ENCODE data around the gene COL6A1.

COL6A1 gene

DNA sequence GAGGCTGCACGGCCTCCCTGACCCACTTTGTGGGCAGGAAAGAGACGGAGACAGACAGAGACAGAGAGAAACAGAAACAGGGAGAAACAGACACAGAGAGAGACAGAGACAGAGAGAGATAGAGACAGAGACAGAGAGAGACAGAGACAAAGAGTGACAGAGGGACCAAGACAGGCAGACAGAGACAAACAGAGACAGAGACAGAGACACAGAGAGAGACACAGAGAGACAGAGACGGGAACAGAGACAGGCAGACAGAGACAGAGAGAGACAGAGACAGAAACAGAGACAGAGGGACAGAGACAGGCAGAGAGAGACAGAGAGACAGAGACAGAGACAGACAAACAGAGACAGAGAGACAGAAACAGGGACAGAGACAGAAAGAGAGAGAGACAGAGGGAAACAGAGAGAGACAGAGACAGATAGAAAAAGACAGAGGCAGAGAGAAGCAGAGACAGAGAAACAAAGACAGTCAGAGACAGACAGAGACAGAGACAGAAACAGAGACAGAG lies 3.1 kb downstream of the COL6A1 start:
- Histone ChIP-seq H2AFZ (ENCODE audit: low read depth, low read length) (no peak overlapping the region), H3K36me3 (replicated peaks; ENCODE audit: low read depth, low read length) (no peaks in the 10 kb centered on the region), H3K4me3 (ENCODE audit: low read length) (no peak overlapping the region), H3K9ac (ENCODE audit: low read length) (no peak overlapping the region), H3K9me3 (ENCODE audit: insufficient read depth, low read length) (no peaks in the 10 kb centered on the region), H3K79me2 (ENCODE audit: low read length) (no peaks in the 10 kb centered on the region), H3K4me1 (ENCODE audit: low read length) (no peaks in the 10 kb centered on the region), H4K20me1 (ENCODE audit: insufficient read depth, low read length) (no peaks in the 10 kb centered on the region), H3K4me2 (ENCODE audit: low read length) (no peak overlapping the region), H3K27ac (ENCODE audit: low read length) (no peak overlapping the region), H3K27me3 (ENCODE audit: low read depth, low read length) (no peaks in the 10 kb centered on the region)
- no peak for TF ChIP-seq EZH2phosphoT487 (IDR thresholded peaks at IDR 0.05; ENCODE audit: low read depth)
- TF ChIP-seq, protein P1, sequence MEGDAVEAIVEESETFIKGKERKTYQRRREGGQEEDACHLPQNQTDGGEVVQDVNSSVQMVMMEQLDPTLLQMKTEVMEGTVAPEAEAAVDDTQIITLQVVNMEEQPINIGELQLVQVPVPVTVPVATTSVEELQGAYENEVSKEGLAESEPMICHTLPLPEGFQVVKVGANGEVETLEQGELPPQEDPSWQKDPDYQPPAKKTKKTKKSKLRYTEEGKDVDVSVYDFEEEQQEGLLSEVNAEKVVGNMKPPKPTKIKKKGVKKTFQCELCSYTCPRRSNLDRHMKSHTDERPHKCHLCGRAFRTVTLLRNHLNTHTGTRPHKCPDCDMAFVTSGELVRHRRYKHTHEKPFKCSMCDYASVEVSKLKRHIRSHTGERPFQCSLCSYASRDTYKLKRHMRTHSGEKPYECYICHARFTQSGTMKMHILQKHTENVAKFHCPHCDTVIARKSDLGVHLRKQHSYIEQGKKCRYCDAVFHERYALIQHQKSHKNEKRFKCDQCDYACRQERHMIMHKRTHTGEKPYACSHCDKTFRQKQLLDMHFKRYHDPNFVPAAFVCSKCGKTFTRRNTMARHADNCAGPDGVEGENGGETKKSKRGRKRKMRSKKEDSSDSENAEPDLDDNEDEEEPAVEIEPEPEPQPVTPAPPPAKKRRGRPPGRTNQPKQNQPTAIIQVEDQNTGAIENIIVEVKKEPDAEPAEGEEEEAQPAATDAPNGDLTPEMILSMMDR (IDR thresholded peaks at IDR 0.05; ENCODE audit: low read depth, low read length): no peak

DNA sequence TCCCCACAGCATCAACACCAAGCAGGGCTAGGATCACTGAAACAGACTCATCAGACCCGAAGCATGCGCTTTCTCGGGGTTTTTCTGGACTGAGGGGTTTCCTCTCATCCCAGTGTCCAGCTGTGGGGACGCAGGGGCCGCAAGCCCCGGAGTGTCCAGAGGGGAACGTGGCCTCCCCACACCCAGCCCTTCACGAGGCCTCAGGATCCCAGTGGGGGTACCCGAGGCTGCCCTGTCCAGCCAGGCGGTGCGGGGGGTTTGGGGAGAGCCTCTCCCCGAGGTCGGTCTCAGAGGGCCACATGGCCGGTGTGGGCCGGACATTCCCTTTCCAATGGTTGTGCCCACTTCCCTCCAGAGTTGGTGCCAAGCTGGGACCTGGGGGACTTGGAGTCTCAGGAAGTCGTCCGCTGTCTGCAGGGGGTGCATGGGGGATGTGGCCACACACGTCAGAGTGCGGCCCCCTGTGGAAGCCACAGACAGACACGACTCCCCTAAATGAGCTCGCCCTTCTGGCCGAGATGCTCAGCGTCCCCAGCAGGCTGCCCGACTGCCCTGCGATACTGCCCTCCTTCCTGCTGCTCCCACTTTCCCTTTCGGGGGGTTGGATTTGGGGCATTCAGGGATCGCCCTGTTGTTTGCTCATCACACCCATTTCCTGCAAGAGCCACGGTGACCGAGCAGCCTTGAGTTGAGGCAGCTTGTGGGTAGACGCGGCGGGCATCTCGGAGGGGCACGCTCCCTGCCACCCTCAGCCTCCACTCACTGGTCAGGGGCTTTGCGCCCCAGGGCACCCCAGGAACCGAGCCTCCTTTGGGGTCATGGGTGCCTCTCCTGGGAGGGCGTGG lies 4.1 kb downstream of the COL6A1 start:
- no peaks in the 10 kb centered on the region for H3K4me1 ChIP-seq (ENCODE audit: low read length)
- H3K36me3 ChIP-seq (replicated peaks; ENCODE audit: low read depth, low read length): no peaks in the 10 kb centered on the region

DNA sequence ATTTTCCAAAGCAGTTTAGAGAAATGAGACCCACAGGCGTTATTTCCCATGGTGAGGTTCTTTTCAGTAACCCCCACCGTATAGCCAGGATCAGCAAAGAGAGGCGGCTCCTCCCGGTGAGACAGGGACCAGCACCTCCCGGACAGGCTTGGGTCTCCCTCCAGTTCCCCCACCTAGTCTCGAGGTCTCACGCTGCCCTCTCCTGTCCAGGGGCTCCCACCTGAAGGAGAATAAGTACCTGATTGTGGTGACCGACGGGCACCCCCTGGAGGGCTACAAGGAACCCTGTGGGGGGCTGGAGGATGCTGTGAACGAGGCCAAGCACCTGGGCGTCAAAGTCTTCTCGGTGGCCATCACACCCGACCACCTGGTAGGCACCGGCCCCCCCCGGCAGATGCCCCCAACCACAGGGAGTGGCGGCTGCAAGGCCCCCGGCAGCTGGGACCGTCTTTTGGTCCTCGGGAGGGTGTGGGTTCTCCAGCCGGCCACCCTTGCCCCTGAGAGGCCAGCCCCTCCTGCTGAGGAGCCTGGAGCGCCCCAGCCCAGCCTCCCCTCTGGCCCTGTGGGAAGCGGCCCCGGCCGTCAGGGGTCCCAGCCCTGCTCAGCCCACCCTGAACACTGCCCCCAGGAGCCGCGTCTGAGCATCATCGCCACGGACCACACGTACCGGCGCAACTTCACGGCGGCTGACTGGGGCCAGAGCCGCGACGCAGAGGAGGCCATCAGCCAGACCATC lies 4.9 kb downstream of the COL6A1 start:
- TF ChIP-seq, protein P1 (IDR thresholded peaks at IDR 0.05; ENCODE audit: low read depth, low read length): no peak
- no peak for TF ChIP-seq EZH2phosphoT487 (IDR thresholded peaks at IDR 0.05; ENCODE audit: low read depth)
- Histone ChIP-seq H3K4me2 (ENCODE audit: low read length) (no peak overlapping the region), H3K27me3 (ENCODE audit: low read depth, low read length) (no peaks in the 10 kb centered on the region), H3K4me3 (ENCODE audit: low read length) (no peak overlapping the region), H3K27ac (ENCODE audit: low read length) (no peak overlapping the region), H3K36me3 (replicated peaks; ENCODE audit: low read depth, low read length) (no peaks in the 10 kb centered on the region), H3K79me2 (ENCODE audit: low read length) (no peaks in the 10 kb centered on the region), H3K4me1 (ENCODE audit: low read length) (no peaks in the 10 kb centered on the region), H3K9ac (ENCODE audit: low read length) (no peak overlapping the region), H3K9me3 (ENCODE audit: insufficient read depth, low read length) (no peaks in the 10 kb centered on the region), H2AFZ (ENCODE audit: low read depth, low read length) (no peak overlapping the region), H4K20me1 (ENCODE audit: insufficient read depth, low read length) (no peaks in the 10 kb centered on the region)

More for the DNA sequence above, 4.1 kb downstream of the COL6A1 start:
- no peak for TF ChIP-seq EZH2phosphoT487 (IDR thresholded peaks at IDR 0.05; ENCODE audit: low read depth)
- TF ChIP-seq, protein P1 (IDR thresholded peaks at IDR 0.05; ENCODE audit: low read depth, low read length): no peak
- Histone ChIP-seq H2AFZ (ENCODE audit: low read depth, low read length) (no peak overlapping the region), H3K27ac (ENCODE audit: low read length) (no peak overlapping the region), H3K9ac (ENCODE audit: low read length) (no peak overlapping the region), H3K4me2 (ENCODE audit: low read length) (no peak overlapping the region), H3K4me3 (ENCODE audit: low read length) (no peak overlapping the region), H3K9me3 (ENCODE audit: insufficient read depth, low read length) (no peaks in the 10 kb centered on the region), H3K27me3 (ENCODE audit: low read depth, low read length) (no peaks in the 10 kb centered on the region), H4K20me1 (ENCODE audit: insufficient read depth, low read length) (no peaks in the 10 kb centered on the region), H3K79me2 (ENCODE audit: low read length) (no peaks in the 10 kb centered on the region)

DNA sequence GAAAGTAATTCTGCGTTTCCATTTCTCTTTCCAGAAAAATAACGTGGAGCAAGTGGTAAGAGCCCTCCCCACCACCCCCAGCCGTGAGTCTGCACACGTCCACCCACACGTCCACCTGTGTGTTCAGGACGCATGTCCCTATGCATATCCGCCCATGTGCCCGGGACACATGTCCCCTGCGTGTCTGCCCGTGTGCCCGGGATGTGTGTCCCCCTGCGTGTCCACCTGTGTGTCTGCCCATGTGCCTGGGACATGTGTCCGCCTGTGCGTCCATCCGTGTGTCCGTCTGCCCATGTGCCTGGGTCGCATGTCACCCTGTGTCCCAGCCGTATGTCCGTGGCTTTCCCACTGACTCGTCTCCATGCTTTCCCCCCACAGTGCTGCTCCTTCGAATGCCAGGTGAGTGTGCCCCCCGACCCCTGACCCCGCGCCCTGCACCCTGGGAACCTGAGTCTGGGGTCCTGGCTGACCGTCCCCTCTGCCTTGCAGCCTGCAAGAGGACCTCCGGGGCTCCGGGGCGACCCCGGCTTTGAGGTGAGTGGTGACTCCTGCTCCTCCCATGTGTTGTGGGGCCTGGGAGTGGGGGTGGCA lies 5.6 kb downstream of the COL6A1 start:
- H2AFZ ChIP-seq (ENCODE audit: low read depth, low read length): no peak overlapping the region
- H3K36me3 ChIP-seq (replicated peaks; ENCODE audit: low read depth, low read length): no peaks in the 10 kb centered on the region
- H3K27ac ChIP-seq (ENCODE audit: low read length): no peak overlapping the region
- no peaks in the 10 kb centered on the region for H3K27me3 ChIP-seq (ENCODE audit: low read depth, low read length)
- H3K9ac ChIP-seq (ENCODE audit: low read length): no peak overlapping the region
- no peak overlapping the region for H3K4me2 ChIP-seq (ENCODE audit: low read length)
- no peaks in the 10 kb centered on the region for H4K20me1 ChIP-seq (ENCODE audit: insufficient read depth, low read length)
- TF ChIP-seq EZH2phosphoT487 (IDR thresholded peaks at IDR 0.05; ENCODE audit: low read depth): no peak
- TF ChIP-seq, protein P1 (IDR thresholded peaks at IDR 0.05; ENCODE audit: low read depth, low read length): no peak
- no peaks in the 10 kb centered on the region for H3K4me1 ChIP-seq (ENCODE audit: low read length)
- H3K9me3 ChIP-seq (ENCODE audit: insufficient read depth, low read length): no peaks in the 10 kb centered on the region
- no peak overlapping the region for H3K4me3 ChIP-seq (ENCODE audit: low read length)
- no peaks in the 10 kb centered on the region for H3K79me2 ChIP-seq (ENCODE audit: low read length)

Measured in OCI-LY3 (cell line).